HG02870 (cell line): Measurements from ENCODE around the gene MED29.

Source experiments
- ATAC-seq: cut with Tn5 transposase; IDR thresholded peaks from one replicate; pipeline ENCODE4 v1.9.1; 2021; ENCODE audit warnings: mild to moderate bottlenecking, moderate library complexity; ENCODE audit not compliant: unreplicated experiment

Gene MED29

GRCh38 chr19:39390751-39391437 is at the start of gene MED29, which contains the start of gene PAF1:
Gene MED29, plus strand, starts transcription at chr19:39391378. Its CDS starts 45 bp downstream, at chr19:39391423.
Gene PAF1, minus strand, starts transcription at chr19:39391106. Its CDS starts 242 bp downstream, at chr19:39390864.
- peak; percentile 92 for ATAC-seq

- ATAC-seq, result peak; percentile 87
These were observed 49.2 kb upstream of the MED29 start, which contains the start of gene SAMD4B for GRCh38 chr19:39341719-39342604. Gene SAMD4B, plus strand, starts transcription at chr19:39342421. Its CDS starts 14,473 bp downstream, at chr19:39356894.

- no peak for ATAC-seq
These were observed 48.4 kb upstream of the MED29 start for GRCh38 chr19:39342647-39343305.

- no peak for ATAC-seq
These were observed 45.2 kb upstream of the MED29 start for GRCh38 chr19:39345956-39346355.

GRCh38 chr19:39347332-39348164 is 43.6 kb upstream of the MED29 start:
- ATAC-seq, result no peak

- no peak for ATAC-seq
These were observed 41.9 kb upstream of the MED29 start for GRCh38 chr19:39349326-39349725.

GRCh38 chr19:39350156-39350555 is 41.0 kb upstream of the MED29 start:
- ATAC-seq, result no peak

GRCh38 chr19:39351537-39352064 is 39.6 kb upstream of the MED29 start:
- ATAC-seq, result no peak

GRCh38 chr19:39352381-39353255 is 38.6 kb upstream of the MED29 start:
- no peak for ATAC-seq

- ATAC-seq, result no peak
These were observed 35.9 kb upstream of the MED29 start for GRCh38 chr19:39355253-39355652.

GRCh38 chr19:39356073-39356472 is 35.1 kb upstream of the MED29 start:
- ATAC-seq, result no peak

- ATAC-seq, result no peak
These were observed 34.5 kb upstream of the MED29 start for GRCh38 chr19:39356647-39357046.

GRCh38 chr19:39359026-39359425 is 32.2 kb upstream of the MED29 start:
- no peak for ATAC-seq

- no peak for ATAC-seq
These were observed 30.6 kb upstream of the MED29 start for GRCh38 chr19:39360599-39360998.

- no peak for ATAC-seq
These were observed 28.2 kb upstream of the MED29 start for GRCh38 chr19:39362682-39363657.

GRCh38 chr19:39363901-39364457 is 27.2 kb upstream of the MED29 start:
- ATAC-seq, result no peak

- no peak for ATAC-seq
These were observed 25.6 kb upstream of the MED29 start for GRCh38 chr19:39365531-39365930.

- no peak for ATAC-seq
These were observed 22.0 kb upstream of the MED29 start for GRCh38 chr19:39369200-39369599.
